ENCODE measurements around the gene MTRFR. TPM values are rescaled to one million over a fixed set of nuclear protein-coding genes. Genes with fewer than 3 reads are reported as not detected.
A peak's percentile ranks its signal among the peaks of the same experiment; 100 is the strongest.

MTRFR gene
- total RNA-seq, 1 experiment from 2014 or later, result 21.0 TPM

DNA sequence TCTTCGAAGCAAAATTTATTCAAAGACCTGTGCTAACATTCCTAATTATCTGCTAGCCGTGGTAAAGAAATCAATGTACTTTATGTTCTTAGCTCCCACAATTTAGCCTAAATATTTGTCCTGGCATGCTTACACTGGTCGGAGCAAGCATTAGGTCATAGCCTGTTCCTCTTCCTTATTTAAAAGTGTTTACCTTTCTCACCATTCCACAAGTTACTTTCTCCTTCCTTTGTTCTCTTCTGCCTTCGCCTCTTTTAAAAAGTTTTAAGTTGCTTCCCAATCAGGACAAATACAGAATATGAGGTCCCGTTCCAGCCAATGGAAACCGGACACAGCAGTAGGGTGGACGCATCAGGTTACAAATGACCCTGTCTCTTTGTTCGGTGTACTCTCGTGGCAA lies 26.8 kb downstream of the MTRFR start:
- Mint-ChIP-seq H3K4me3 (ENCODE audit: unreplicated experiment) (no peak overlapping the region), H3K9me3 (ENCODE audit: unreplicated experiment) (no peaks in the 10 kb centered on the region), H3K36me3 (ENCODE audit: insufficient read depth, unreplicated experiment) (peaks cover 97% of the 10 kb centered on the region), H3K27me3 (ENCODE audit: insufficient read depth, unreplicated experiment) (no peaks in the 10 kb centered on the region), H3K27ac (ENCODE audit: unreplicated experiment) (no peak overlapping the region), H3K4me1 (ENCODE audit: low read depth, unreplicated experiment) (no peaks in the 10 kb centered on the region)
- peaks cover 1% of the 10 kb centered on the region; the same call in 1 of the 2 replicates for H3K36me3 ChIP-seq (ENCODE audit: control insufficient read depth, insufficient read depth, low read length)
- POLR2A ChIA-PET, result no interaction called here
- TF ChIP-seq, protein P1, sequence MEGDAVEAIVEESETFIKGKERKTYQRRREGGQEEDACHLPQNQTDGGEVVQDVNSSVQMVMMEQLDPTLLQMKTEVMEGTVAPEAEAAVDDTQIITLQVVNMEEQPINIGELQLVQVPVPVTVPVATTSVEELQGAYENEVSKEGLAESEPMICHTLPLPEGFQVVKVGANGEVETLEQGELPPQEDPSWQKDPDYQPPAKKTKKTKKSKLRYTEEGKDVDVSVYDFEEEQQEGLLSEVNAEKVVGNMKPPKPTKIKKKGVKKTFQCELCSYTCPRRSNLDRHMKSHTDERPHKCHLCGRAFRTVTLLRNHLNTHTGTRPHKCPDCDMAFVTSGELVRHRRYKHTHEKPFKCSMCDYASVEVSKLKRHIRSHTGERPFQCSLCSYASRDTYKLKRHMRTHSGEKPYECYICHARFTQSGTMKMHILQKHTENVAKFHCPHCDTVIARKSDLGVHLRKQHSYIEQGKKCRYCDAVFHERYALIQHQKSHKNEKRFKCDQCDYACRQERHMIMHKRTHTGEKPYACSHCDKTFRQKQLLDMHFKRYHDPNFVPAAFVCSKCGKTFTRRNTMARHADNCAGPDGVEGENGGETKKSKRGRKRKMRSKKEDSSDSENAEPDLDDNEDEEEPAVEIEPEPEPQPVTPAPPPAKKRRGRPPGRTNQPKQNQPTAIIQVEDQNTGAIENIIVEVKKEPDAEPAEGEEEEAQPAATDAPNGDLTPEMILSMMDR (IDR thresholded peaks at IDR 0.05; ENCODE audit: insufficient read depth in 1 of 2, low read depth in 1 of 2, low read length in 1 of 2, severe bottlenecking in 1 of 2, unreplicated experiment in 1 of 2), result no peak
- no TSS peak for BruUV-seq (replicated peaks)
- intact Hi-C loops (cut with micrococcal nuclease; ENCODE audit: unreplicated experiment), result no loop called here
- H3K4me1 ChIP-seq, result no peaks in the 10 kb centered on the region
- H3K27me3 ChIP-seq (replicated peaks; ENCODE audit: control insufficient read depth, insufficient read depth, low read length), result no peaks in the 10 kb centered on the region
- CTCF ChIA-PET, result no interaction called here
- no peak overlapping the region for H3K4me3 ChIP-seq (ENCODE audit: low read depth, low read length)
- no peaks in the 10 kb centered on the region for H3K9me3 ChIP-seq
- DNase-seq, result no peak

DNA sequence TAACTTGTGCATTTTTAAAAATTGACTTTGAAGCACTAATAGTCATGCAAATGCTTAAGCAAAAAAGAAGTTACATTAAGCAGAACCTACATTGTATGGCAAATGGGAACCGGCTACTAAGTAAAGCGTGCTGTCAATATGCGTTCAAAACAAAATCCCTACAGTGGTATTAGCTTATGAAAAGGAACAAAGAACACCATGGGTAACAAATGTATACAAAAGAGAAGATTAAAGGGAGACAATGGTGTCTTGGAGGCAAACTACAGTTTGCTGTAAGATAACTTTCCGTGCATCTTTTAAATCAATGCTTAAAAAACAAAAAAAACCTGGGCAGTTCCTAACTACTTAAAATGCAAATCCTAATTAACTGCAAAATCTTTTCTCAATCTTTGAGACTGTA lies 28.0 kb downstream of the MTRFR start:
- TF ChIP-seq, protein P1 (IDR thresholded peaks at IDR 0.05; ENCODE audit: insufficient read depth in 1 of 2, low read depth in 1 of 2, low read length in 1 of 2, severe bottlenecking in 1 of 2, unreplicated experiment in 1 of 2), result no peak
- ChIA-PET CTCF (no interaction called here), POLR2A (no interaction called here)
- intact Hi-C loops (cut with micrococcal nuclease; ENCODE audit: unreplicated experiment), result no loop called here
- Histone ChIP-seq H3K36me3 (ENCODE audit: control insufficient read depth, insufficient read depth, low read length) (peaks cover 1% of the 10 kb centered on the region; the same call in 1 of the 2 replicates), H3K27me3 (replicated peaks; ENCODE audit: control insufficient read depth, insufficient read depth, low read length) (no peaks in the 10 kb centered on the region), H3K4me1 (no peaks in the 10 kb centered on the region), H3K4me3 (ENCODE audit: low read depth, low read length) (no peak overlapping the region), H3K9me3 (no peaks in the 10 kb centered on the region)
- Mint-ChIP-seq H3K27me3 (ENCODE audit: insufficient read depth, unreplicated experiment) (no peaks in the 10 kb centered on the region), H3K36me3 (ENCODE audit: insufficient read depth, unreplicated experiment) (peaks cover 95% of the 10 kb centered on the region), H3K4me1 (ENCODE audit: low read depth, unreplicated experiment) (no peaks in the 10 kb centered on the region), H3K27ac (ENCODE audit: unreplicated experiment) (no peak overlapping the region), H3K9me3 (ENCODE audit: unreplicated experiment) (no peaks in the 10 kb centered on the region), H3K4me3 (ENCODE audit: unreplicated experiment) (no peak overlapping the region)
- DNase-seq, result no peak
- TSS peak; percentile 79 for BruUV-seq (replicated peaks)

DNA sequence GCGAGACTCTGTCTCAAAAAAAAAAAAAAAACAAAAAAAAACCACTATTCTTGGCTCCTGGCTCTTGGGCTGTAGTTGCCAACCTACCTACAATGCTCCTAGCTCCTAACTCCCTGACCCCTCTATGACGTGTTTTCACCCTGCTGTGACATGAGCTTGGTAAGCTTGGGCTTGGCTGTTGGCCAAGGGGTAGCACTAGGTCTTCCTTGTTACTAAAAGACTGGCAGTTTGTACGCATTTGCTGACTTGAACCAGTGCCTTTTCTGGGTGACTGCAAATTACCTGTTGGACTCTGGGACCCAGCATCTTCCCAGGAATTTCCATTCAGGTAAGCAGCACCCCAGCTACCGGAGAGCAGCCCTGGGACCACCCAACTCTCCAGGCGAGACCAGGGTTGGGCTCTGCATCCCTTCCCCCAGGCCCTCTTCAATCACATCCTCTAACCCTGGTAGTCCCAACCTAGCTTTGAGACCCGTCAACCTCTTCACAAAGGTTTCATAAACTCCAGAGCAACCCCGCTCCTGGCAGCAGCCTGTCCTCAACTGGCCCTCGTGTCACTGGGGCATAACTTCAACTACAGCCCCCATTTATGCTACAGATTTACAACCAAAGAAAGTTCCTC lies 30.1 kb downstream of the MTRFR start:
- TF ChIP-seq, protein P1 (IDR thresholded peaks at IDR 0.05; ENCODE audit: insufficient read depth in 1 of 2, low read depth in 1 of 2, low read length in 1 of 2, severe bottlenecking in 1 of 2, unreplicated experiment in 1 of 2), result no peak
- ChIA-PET POLR2A (no interaction called here), CTCF (no interaction called here)
- BruUV-seq (replicated peaks), result no TSS peak
- H3K36me3 ChIP-seq (ENCODE audit: control insufficient read depth, insufficient read depth, low read length), result peaks cover 1% of the 10 kb centered on the region; the same call in 1 of the 2 replicates
- no peaks in the 10 kb centered on the region for H3K4me1 Mint-ChIP-seq (ENCODE audit: low read depth, unreplicated experiment)
- H3K27ac Mint-ChIP-seq (ENCODE audit: unreplicated experiment), result no peak overlapping the region
- no peaks in the 10 kb centered on the region for H3K4me1 ChIP-seq
- H3K9me3 Mint-ChIP-seq (ENCODE audit: unreplicated experiment), result no peaks in the 10 kb centered on the region
- H3K4me3 ChIP-seq (ENCODE audit: low read depth, low read length), result no peak overlapping the region
- no peaks in the 10 kb centered on the region for H3K9me3 ChIP-seq
- H3K27me3 ChIP-seq (replicated peaks; ENCODE audit: control insufficient read depth, insufficient read depth, low read length), result no peaks in the 10 kb centered on the region
- peaks cover 91% of the 10 kb centered on the region for H3K36me3 Mint-ChIP-seq (ENCODE audit: insufficient read depth, unreplicated experiment)
- intact Hi-C loops (cut with micrococcal nuclease; ENCODE audit: unreplicated experiment), result no loop called here
- H3K27me3 Mint-ChIP-seq (ENCODE audit: insufficient read depth, unreplicated experiment), result no peaks in the 10 kb centered on the region
- DNase-seq, result no peak
- H3K4me3 Mint-ChIP-seq (ENCODE audit: unreplicated experiment), result no peak overlapping the region
